GM12878 (cell line): Measurements from ENCODE around the gene ANXA10. TPM values are rescaled to one million over a fixed set of nuclear protein-coding genes. Genes with fewer than 3 reads are reported as not detected.

Source experiments
- ATAC-seq: fragments of 200-7000 bp; cut with Tn5 transposase; 3 replicates; pipeline ENCODE4 v1.9.1; 2020; ENCODE audit warnings: mild to moderate bottlenecking, moderate library complexity
- BruUV-seq: library from RNA; stranded (reverse); fragments of 400-500 nt; replicated peaks from 2 replicates; lab custom pipeline; 2021; lab: Mats Ljungman, UMichigan
- CTCF ChIA-PET: fragments of 300-600 bp; sonication (Branson Sonifier 250); formaldehyde crosslinking; extraction: SDS; loops from one replicate; lab custom pipeline; 2021; ENCODE audit warnings: inconsistent platforms; lab: Yijun Ruan, JAX
- POLR2A ChIA-PET: fragments of 350-600 bp; formaldehyde crosslinking; extraction: SDS; loops from one replicate; lab custom pipeline; 2021; ENCODE audit warnings: inconsistent platforms; lab: Charles Lee
- RAD21 ChIA-PET: fragments of 300-600 bp; sonication (Branson Sonifier 250); formaldehyde crosslinking; loops from one replicate; lab custom pipeline; 2023; ENCODE audit warnings: antibody characterized with exemption; ENCODE audit not compliant: unreplicated experiment; lab: Charles Lee
- SMC1A ChIA-PET: fragments of 300-600 bp; sonication (Branson Sonifier 250); formaldehyde crosslinking; loops from one replicate; lab custom pipeline; 2023; ENCODE audit not compliant: unreplicated experiment, uncharacterized antibody; lab: Charles Lee
- DNase-seq: peaks from one replicate; pipeline ENCODE4 v3.0.0-alpha.2; 2011; ENCODE audit warnings: low read depth, low spot score
- FAIRE-seq: peaks from 3 replicates; lab custom pipeline; 2011; peaks lifted over from hg19 to GRCh38; lab: Jason Lieb, UNC
- H2AFZ ChIP-seq: 2 replicates; pipeline ENCODE4 v1.6.0; 2011; ENCODE audit warnings: low read depth, low read length, control low read depth; ENCODE audit not compliant: control insufficient read depth
- H3K27ac ChIP-seq: 2 replicates; pipeline ENCODE4 v1.5.1; 2011; ENCODE audit warnings: control low read depth; ENCODE audit not compliant: control insufficient read depth, insufficient read depth
- H3K27me3 ChIP-seq, 2 experiments: replicated peaks in 1 of 2; 2 replicates each; pipeline versions ENCODE4 v1.6.0 to v1.6.1; 2011; ENCODE audit warnings: low read length in 1 of 2; ENCODE audit not compliant: control insufficient read depth in 2 of 2, insufficient read depth in 2 of 2
- H3K36me3 ChIP-seq, 2 experiments: 2 replicates each; pipeline ENCODE4 v1.5.1; 2011; ENCODE audit warnings: low read length in 1 of 2; ENCODE audit not compliant: control insufficient read depth in 2 of 2, insufficient read depth in 2 of 2
- H3K4me1 ChIP-seq: 2 replicates; pipeline ENCODE4 v1.6.1; 2011; ENCODE audit warnings: mild to moderate bottlenecking, low read length, moderate library complexity, mixed read lengths; ENCODE audit not compliant: control insufficient read depth, insufficient read depth
- H3K4me2 ChIP-seq: 2 replicates; pipeline ENCODE4 v1.6.0; 2011; ENCODE audit warnings: control low read depth; ENCODE audit not compliant: control insufficient read depth, insufficient read depth
- H3K4me3 ChIP-seq: fragments of 200-600 bp; sonication (generic); 2 replicates; pipeline ENCODE4 v1.5.1; 2016
- H3K79me2 ChIP-seq: 2 replicates; pipeline ENCODE4 v1.6.0; 2011; ENCODE audit warnings: low read length; ENCODE audit not compliant: control insufficient read depth, insufficient read depth
- H3K9ac ChIP-seq: 2 replicates; pipeline ENCODE4 v1.8.0; 2011; ENCODE audit warnings: low read length, control low read depth, mixed read lengths; ENCODE audit not compliant: control insufficient read depth, insufficient read depth
- H3K9me3 ChIP-seq: replicated peaks from 3 replicates; pipeline ENCODE4 v1.5.1; 2011; ENCODE audit warnings: mild to moderate bottlenecking, low read length; ENCODE audit not compliant: control insufficient read depth, insufficient read depth
- H4K20me1 ChIP-seq: 2 replicates; pipeline ENCODE4 v1.6.0; 2011; ENCODE audit not compliant: control insufficient read depth, insufficient read depth
- BCLAF1 ChIP-seq: fragments of 450-650 bp; IDR thresholded peaks from 2 replicates; pipeline ENCODE4 v1.6.1; 2017; ENCODE audit warnings: antibody characterized with exemption, mild to moderate bottlenecking, moderate library complexity
- CEBPB ChIP-seq, 2 experiments: fragments of 150-350 bp in 1 of 2; IDR thresholded peaks; 2 replicates each; pipeline ENCODE4 v1.6.1; 2012 to 2014; ENCODE audit warnings: low read depth in 2 of 2, low read length in 2 of 2, borderline replicate concordance in 1 of 2, inconsistent platforms in 1 of 2
- CEBPZ ChIP-seq: fragments of 150-350 bp; IDR thresholded peaks from 2 replicates; pipeline ENCODE4 v1.6.1; 2016; ENCODE audit warnings: low read depth, low read length
- PKNOX1 ChIP-seq: fragments of 450-650 bp; IDR thresholded peaks from 2 replicates; pipeline ENCODE4 v1.6.1; 2016; ENCODE audit warnings: mild to moderate bottlenecking
- ZBTB11 ChIP-seq: fragments of 450-650 bp; formaldehyde crosslinking; IDR thresholded peaks from 2 replicates; pipeline ENCODE4 v1.5.0; 2022; ENCODE audit warnings: mild to moderate bottlenecking, missing genetic modification characterization
- ZNF592 ChIP-seq: fragments of 450-650 bp; IDR thresholded peaks from 2 replicates; pipeline ENCODE4 v1.6.1; 2017; ENCODE audit warnings: mild to moderate bottlenecking, moderate library complexity
- ZSCAN29 ChIP-seq: fragments of 450-650 bp; IDR thresholded peaks from 2 replicates; pipeline ENCODE4 v1.6.1; 2017; ENCODE audit warnings: mild to moderate bottlenecking, moderate library complexity
- in situ Hi-C: fragments of 300-500 bp; cut with MboI; formaldehyde crosslinking; loops from 9 replicates; pipeline ENCODE4 v1.14.3; 2018; ENCODE audit warnings: mixed read lengths
- intact Hi-C: fragments of 100-400 bp; cut with micrococcal nuclease; formaldehyde crosslinking; loops from one replicate; pipeline ENCODE4 v1.14.2; 2022; ENCODE audit not compliant: unreplicated experiment
- polyA plus RNA-seq, 11 experiments: library from polyadenylated mRNA; depleted of rRNA in 4 of 11; unstranded in 6 of 11; stranded (reverse) in 5 of 11; fragments of >200 nt; fragmentation: Nextera tagmentation in 4 of 11; fragmentation: Illumina TruSeq in 1 of 11; extraction: Ambion mirVana in 4 of 11; extraction: Trizol in 1 of 11; gene quantifications; 1 replicate in 1 of 11; 2 replicates in 10 of 11; pipeline versions ENCODE4 v1.2.1 to v1.2.3, GENCODE V29; 2011 to 2016; ENCODE audit warnings: inconsistent platforms in 2 of 11, missing spikeins in 2 of 11, low read depth in 1 of 11
- total RNA-seq, 4 experiments: library from RNA; depleted of rRNA in 3 of 4; stranded (reverse); fragments of >200 nt in 3 of 4; fragmentation: Illumina TruSeq in 1 of 4; extraction: Trizol in 1 of 4; gene quantifications; 2 replicates each; pipeline versions ENCODE4 v1.2.1 to v1.2.3, GENCODE V29; 2013 to 2021

Gene ANXA10
- total and polyA plus RNA-seq, 10 of the 15 experiments (the other 5 are each of a cell fraction or from before 2014, with no cell fraction given) = not detected

- Histone ChIP-seq H4K20me1 (no peaks in the 10 kb centered on the region), H3K36me3 (no peaks in the 10 kb centered on the region), H3K9ac (no peak overlapping the region), H3K4me1 (no peaks in the 10 kb centered on the region), H3K27me3 (no peaks in the 10 kb centered on the region), H3K27ac (no peak overlapping the region), H3K4me3 (no peak overlapping the region), H3K4me2 (no peak overlapping the region), H2AFZ (no peak overlapping the region), H3K9me3 (no peaks in the 10 kb centered on the region), H3K79me2 (no peaks in the 10 kb centered on the region)
- in situ Hi-C loops = no loop called here
- CTCF ChIA-PET = no interaction called here
- BruUV-seq = no TSS peak
- FAIRE-seq (no peak), DNase-seq (no peak), ATAC-seq (no peak)
- POLR2A ChIA-PET = no interaction called here
- RAD21 ChIA-PET = no interaction called here
- intact Hi-C loops = no loop called here
- SMC1A ChIA-PET = no interaction called here
- TF ChIP-seq BCLAF1 (no peak), CEBPZ (no peak), ZBTB11 (CRISPR knock-in tag) (no peak), CEBPB (IDR thresholded peaks at IDR 0.05; ENCODE audit: borderline replicate concordance in 1 of 2, low read depth in 2 of 2, low read length in 2 of 2) (no peak), ZNF592 (no peak), ZSCAN29 (no peak), PKNOX1 (no peak)
Observed at GRCh38 chr4:168051526-168051925, 40.8 kb upstream of the ANXA10 start.
